HG02759 (cell line): ENCODE results near the gene CPEB4.

Source experiments
- ATAC-seq: cut with Tn5 transposase; IDR thresholded peaks from one replicate; pipeline ENCODE4 v1.9.1; 2021; ENCODE audit warnings: mild to moderate bottlenecking, moderate library complexity; ENCODE audit not compliant: unreplicated experiment

CPEB4 gene

DNA sequence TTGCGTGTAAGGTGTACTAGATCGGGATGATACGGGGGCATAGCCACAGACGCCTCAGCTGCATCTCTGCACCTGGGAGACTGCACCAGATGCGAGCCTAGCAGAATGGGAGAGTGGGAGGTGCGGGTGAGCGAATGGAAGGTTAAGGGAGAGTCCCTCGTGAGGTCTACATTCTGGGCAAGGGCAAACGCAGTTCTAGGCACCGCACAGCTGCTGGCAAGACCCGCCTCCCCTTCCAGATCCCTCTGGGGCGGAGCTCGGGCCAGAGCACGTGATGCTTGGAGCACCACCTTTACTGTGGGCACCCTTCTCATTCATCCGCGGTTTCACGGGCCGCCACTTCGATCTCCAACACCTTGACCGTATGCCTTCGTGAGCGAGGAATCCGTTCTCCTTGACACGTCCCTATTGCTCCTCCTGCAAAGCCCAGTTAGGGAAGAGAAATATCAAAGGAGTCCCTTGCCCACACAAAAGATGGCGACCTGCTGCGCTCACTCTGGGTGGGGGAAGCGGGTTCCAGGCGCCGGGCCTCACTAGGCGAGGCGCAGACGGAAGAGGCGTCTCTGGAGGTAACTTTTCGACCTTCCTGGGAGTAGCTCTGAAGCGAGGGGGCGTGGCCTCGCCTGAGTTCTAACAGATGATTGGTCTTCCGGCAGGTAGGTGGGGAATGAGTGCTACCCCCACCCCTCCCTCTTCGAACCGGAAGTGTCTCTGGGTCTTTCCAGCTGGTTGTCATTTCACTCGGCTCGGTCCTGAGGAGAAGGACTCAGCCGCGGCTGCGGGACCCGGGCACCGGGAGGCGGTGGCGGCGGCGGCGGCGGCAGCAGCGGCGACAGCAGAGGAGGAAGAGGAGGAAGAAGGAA is at the start of gene CPEB4:
Gene CPEB4, plus strand, starts transcription at position 740 of the 863 bp plus-strand sequence. CDS start 1,385 bp downstream, outside the sequence.
- peak; percentile 95 for ATAC-seq

DNA sequence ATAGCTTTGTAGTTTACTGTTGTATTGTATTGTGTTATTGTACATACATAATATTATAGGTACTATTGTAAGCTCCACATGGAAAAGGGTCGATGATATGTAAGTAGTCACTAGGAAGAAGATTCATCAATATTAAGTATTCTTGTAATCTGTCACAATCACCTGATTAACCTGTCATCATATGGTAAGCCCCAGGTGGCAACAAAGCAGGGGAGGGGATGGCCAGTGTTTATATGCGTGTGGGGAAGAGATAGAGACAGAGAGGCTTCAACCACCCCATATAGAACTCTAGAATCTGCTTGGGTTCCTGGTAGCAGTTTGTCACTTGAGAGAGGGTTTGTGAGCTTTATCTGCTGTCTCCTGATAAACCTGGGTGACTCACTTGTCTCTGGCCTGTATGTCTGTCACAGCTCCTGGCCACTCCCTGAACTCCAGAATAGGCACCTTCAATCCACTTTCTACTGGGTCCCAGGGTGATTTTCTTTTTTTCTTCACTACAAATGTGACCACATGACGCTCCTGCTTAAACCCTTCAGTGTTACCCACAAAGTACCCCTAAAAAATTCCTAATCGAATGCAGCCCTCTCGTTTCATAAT is 48.9 kb upstream of the CPEB4 start:
- no peak for ATAC-seq

- no peak for ATAC-seq
These were observed 47.8 kb upstream of the CPEB4 start for GRCh38 chr5:173840111-173840983.

DNA sequence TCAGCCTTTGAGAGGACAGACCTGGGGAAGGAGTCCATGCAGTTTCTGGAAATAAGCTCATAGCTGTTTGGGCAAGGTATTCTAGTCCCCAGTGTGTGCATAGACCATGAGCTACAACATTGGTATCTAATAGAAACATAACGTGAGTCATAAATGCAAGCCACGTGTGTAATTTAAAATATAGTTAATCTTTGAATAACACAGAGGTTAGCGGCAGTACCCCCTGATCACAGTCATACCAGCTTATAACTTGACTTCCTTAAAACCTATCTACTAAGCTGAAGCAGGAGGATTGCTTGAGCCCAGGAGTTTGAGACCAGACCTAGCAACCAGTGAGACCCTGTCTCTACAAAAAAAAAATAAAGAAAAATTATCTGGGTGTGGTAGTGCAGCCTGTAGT is 46.4 kb upstream of the CPEB4 start:
- no peak for ATAC-seq

- no peak for ATAC-seq
These were observed 44.4 kb upstream of the CPEB4 start for GRCh38 chr5:173843794-173844193.

DNA sequence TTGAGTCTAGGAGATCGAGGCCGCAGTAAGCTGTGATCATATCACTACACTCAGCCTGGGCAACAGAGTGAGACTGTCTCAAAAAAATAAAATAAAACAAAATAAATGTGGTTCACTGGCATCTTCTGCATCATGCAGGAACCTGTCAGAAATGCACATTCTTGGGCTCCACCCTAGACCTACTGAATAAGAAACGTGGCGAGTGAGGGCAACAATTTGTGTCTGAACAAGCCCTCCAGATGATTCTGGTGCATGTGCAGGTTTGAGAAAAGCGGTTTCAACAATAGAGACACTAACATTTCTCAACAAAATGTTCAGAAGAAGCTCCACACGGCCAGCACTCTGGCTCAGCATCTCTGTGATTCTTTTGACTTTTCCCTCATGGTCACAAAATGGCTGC is 42.8 kb upstream of the CPEB4 start:
- ATAC-seq = no peak

DNA sequence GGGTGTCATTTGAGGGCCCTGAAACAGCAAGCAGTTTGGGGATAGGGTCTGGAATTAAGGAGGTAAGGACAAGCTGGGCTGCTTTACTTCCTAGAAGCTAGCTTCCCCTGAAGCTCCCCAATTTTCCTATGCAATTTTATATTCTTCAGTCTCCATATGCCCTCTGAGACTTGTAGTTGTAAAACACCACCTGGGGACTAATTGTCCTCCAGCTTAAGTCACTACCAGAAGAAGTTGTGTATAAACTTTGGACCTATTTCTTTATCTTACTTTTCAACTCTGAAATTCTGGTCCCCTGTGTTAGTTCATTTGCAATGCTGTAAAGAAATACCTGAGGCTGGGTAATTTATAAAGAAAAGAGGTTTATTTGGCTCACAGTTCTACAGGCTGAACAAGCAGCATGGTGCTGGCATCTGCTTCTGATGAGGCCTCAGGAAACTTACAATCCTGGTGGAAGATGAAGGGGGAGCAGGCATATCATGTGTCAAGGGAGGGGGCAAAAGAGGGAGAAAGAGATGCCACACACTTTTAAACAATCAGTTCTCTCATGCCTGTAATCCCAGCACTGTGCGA is 41.1 kb upstream of the CPEB4 start:
- no peak for ATAC-seq

GRCh38 chr5:173848986-173849596 is 39.1 kb upstream of the CPEB4 start:
- no peak for ATAC-seq

GRCh38 chr5:173849908-173850307 is 38.2 kb upstream of the CPEB4 start:
- no peak for ATAC-seq

- ATAC-seq = no peak
These were observed 37.5 kb upstream of the CPEB4 start for GRCh38 chr5:173850659-173851058.

DNA sequence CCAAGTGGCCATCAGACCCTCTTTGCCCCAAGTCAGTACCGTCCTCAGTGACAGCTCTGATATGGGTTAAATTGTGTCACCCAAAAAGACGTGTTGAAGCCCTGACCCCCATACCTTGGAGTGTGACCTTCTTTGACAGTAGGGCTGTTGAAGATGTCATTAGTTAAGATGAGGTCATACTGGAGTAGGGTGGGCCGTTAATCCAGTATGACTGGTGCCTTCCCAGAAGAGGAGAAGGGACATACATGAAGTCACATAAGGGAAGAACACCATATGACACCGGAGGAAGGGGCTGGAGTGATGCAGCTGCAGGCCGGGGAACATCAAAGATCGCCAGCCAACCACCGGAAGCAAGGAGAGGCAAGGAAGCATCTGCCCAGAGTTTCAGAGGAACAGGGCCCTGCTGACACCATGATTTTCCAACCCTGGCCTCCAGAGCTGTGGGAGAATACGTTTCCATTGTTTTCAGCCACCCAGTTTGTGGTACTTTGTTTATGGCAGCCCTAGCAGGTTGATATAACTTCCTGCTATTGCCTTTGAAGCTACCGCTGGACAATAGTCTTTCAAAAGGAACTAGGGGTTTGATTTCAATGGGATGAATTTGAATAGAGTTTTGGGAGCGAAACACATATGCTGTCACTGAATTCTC is 36.4 kb upstream of the CPEB4 start:
- no peak for ATAC-seq

DNA sequence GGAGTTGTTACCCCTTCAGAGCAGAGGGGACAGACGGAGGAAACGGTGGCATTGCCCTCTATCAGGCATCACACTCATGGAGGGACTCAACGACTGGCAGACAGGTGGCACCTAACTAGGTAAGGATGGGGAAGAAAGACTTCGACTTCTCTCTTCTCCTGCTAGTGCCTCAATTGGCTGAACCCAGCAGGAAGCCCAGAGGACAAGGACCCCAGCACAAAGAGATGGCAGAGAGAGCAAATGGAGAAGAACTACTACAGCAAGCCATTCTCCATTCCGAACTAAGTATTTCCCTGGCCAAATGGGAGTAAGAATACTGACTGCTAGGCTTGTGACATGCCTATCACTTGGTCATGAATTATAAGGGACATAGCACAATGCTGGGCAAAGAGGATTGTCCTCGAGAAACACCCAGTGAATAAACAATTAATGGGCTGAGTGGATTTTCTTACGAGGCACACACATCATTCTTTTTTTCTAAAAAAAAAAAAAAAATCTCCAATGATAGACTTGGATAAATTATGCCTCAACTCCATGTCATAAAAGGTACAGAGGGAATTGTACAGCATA is 35.3 kb upstream of the CPEB4 start:
- no peak for ATAC-seq

DNA sequence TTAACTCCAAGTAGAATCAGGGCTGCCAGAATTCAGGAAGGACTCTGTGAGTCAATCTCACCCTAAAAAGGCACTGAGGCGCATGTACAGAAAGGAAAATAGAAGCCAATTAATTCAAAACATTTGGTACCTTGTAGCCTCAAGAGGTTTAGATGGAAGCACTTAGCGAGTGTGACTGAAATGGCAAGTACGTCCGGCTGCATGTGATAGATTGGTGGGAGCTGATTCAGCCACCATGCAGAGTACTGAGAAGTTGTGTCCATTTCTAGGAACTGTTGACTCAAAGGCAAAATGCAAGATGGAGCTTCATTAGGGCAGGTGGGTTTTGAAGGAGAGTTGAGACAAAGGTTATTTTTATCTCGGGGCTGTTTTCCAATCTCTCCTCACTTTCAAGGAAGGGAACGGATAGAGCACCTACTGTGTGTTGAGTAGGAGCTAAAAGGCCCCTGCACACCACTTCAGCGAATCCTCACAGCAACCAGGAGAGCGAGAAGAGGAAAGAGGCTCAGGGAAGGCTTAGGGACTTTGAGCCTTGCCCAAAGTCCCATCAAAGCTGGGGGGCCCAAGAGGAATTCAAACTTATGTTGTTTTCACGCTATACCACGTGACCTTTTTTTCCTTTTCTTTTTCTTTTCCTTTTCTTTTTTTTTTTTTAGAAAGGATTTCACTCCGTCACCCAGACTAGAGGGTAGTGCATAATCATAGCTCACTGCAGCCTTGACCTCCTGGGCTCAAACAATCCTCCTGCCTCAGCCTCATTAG is 34.6 kb upstream of the CPEB4 start:
- no peak for ATAC-seq

DNA sequence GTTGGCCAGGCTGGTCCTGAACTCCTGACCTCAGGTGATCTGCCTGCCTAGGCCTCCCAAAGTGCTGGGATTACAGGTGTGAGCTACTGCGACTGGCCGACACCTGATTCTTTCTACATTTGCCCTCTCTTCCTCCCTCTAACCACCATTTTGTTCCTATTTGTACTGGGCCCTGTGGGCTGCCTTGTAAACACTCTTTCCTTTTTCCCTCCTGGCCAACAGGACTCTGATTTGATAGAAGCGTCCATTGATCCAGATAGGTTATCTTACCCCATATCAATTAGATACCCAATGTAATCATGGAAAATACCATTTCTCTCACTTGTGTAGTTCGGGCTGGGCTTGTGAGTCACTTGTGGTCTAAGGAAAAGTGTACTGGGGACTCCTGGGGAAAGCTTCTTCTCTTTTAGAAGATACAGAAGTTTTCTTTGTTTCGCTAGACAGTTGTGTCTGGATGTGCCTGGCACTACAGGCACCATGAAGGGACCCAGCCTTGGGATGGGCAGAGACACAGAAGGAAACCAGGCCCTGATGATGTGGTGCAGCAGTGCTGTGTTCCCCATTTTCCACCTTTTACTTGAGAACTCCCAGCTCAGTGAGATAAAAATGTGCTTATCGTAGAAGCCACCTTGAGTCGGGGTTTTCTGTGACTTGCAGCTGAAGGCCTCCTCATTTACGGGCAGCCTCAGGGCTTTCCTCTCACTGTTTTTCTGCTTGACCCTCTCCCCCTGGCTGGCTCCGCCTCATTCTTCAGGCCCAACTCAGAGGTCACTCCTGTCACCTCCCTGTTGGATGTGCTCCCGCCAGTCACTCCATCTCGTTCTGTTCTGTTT is 32.8 kb upstream of the CPEB4 start:
- no peak for ATAC-seq

DNA sequence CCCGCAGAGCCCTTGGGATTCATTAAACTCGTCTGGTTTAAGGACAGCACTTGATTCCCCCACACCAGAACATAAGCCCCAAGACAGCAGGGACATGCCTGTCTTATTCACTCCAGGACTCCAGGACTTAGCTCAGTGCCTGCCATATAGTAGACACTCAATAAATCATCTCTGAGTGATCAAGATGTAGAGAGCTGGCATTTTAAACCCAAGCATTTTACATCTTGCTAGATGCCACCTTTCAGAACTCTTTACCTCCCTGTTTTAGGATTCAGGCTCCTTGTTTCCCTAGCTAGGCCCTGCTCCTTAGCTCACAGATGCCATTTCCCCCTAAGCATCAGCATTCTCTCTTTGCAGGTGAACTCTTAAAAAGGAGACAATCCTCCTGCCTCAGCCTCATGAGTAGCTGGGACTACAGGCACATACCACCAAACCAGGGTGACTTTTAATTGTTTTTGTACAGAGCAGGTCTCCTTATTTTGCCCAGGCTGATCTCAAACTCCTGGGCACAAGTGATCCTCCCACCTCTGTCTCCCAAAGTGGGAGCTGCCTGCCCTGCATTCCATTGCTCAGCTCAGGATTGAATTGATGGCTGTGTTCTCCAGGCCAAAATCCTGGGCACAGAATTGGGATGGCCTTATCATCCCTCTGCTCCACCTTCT is 32.0 kb upstream of the CPEB4 start:
- ATAC-seq = no peak

- ATAC-seq = no peak
These were observed 30.9 kb upstream of the CPEB4 start for GRCh38 chr5:173857234-173857633.

DNA sequence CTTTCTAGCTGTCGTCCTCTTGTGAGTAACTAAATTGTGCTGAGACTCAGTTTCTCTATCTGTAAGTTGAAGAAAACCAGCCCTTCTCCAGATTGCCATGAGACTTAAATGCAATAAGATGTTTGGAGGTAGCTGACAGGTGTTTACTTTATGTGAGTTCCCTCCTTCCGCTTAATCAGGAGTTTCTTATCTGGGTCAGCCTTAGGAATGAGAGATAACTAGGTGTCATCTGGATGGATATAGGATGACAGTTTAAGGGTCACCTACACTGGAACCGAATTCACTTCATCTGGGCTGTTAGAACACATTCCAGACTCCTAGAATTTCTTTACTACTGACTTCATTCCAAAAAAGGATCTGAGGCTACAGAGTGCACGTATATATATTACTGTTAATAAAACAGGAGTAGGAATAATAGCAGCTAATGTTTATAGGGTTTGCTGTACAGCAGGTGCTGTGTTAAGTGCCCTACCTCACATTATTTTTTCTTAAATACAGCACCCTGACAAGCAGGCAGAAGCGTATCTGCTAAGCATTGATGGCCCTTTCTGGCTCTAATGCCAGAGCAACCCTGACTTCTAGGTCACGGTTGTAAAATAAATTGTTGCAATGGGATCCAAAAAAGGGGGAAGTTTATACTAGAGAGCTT is 30.0 kb upstream of the CPEB4 start:
- no peak for ATAC-seq
